H9 (cell line): ENCODE data around the gene HAGH. TPM values are rescaled to one million over a fixed set of nuclear protein-coding genes. Genes with fewer than 3 reads are reported as not detected.

ENCODE experiments used
- DNase-seq: peaks from one replicate; pipeline ENCODE4 v3.0.0-alpha.2; 2017
- H2AFZ ChIP-seq: one replicate; pipeline ENCODE4 v1.6.1; 2013; ENCODE audit warnings: mild to moderate bottlenecking, low read length, control low read depth, moderate library complexity
- H2AK5ac ChIP-seq: 2 replicates; pipeline ENCODE4 v1.6.1; 2013; ENCODE audit warnings: low read length, control low read depth, mixed read lengths; ENCODE audit not compliant: insufficient read length
- H2BK120ac ChIP-seq: one replicate; pipeline ENCODE4 v1.6.1; 2013; ENCODE audit warnings: low read depth, mild to moderate bottlenecking, low read length, control low read depth, inconsistent platforms; ENCODE audit not compliant: poor library complexity, severe bottlenecking
- H2BK12ac ChIP-seq: 2 replicates; pipeline ENCODE4 v1.6.1; 2013; ENCODE audit warnings: low read length, control low read depth, mixed read lengths, low read depth; ENCODE audit not compliant: insufficient read length
- H2BK15ac ChIP-seq: 2 replicates; pipeline ENCODE4 v1.6.1; 2013; ENCODE audit warnings: low read depth, low read length, control low read depth
- H2BK20ac ChIP-seq: one replicate; pipeline ENCODE4 v1.6.1; 2013; ENCODE audit warnings: low read depth, mild to moderate bottlenecking, low read length, control low read depth, inconsistent platforms; ENCODE audit not compliant: poor library complexity, severe bottlenecking
- H2BK5ac ChIP-seq: 2 replicates; pipeline ENCODE4 v1.6.1; 2013; ENCODE audit warnings: low read length, control low read depth, mixed read lengths; ENCODE audit not compliant: insufficient read length
- H3K14ac ChIP-seq: 2 replicates; pipeline ENCODE4 v1.6.1; 2013; ENCODE audit warnings: low read length, control low read depth; ENCODE audit not compliant: insufficient read depth
- H3K18ac ChIP-seq: 2 replicates; pipeline ENCODE4 v1.6.1; 2013; ENCODE audit warnings: low read depth, mild to moderate bottlenecking, mixed read lengths, low read length, control low read depth; ENCODE audit not compliant: insufficient read length
- H3K23ac ChIP-seq: 2 replicates; pipeline ENCODE4 v1.6.1; 2013; ENCODE audit warnings: low read length, control low read depth, mixed read lengths, low read depth; ENCODE audit not compliant: insufficient read length
- H3K23me2 ChIP-seq: 2 replicates; pipeline ENCODE4 v1.6.1; 2013; ENCODE audit warnings: low read depth, mild to moderate bottlenecking, mixed read lengths, low read length, control low read depth; ENCODE audit not compliant: insufficient read length, poor library complexity, severe bottlenecking
- H3K27ac ChIP-seq: 2 replicates; pipeline ENCODE4 v1.5.1; 2013; ENCODE audit warnings: low read length, control low read depth, mixed read lengths, low read depth; ENCODE audit not compliant: insufficient read length
- H3K27me3 ChIP-seq: 2 replicates; pipeline ENCODE4 v1.6.1; 2013; ENCODE audit warnings: low read length, control low read depth, inconsistent platforms; ENCODE audit not compliant: insufficient read depth
- H3K4ac ChIP-seq: 2 replicates; pipeline ENCODE4 v1.6.1; 2013; ENCODE audit warnings: low read depth, mild to moderate bottlenecking, control low read depth, inconsistent platforms, low read length, moderate library complexity
- H3K4me1 ChIP-seq: 2 replicates; pipeline ENCODE4 v1.6.1; 2013; ENCODE audit warnings: low read length, control low read depth, inconsistent platforms; ENCODE audit not compliant: insufficient read depth
- H3K4me2 ChIP-seq: 2 replicates; pipeline ENCODE4 v1.6.1; 2013; ENCODE audit warnings: low read length, control low read depth, mixed read lengths; ENCODE audit not compliant: insufficient read length, insufficient read depth
- H3K56ac ChIP-seq: 2 replicates; pipeline ENCODE4 v1.6.1; 2013; ENCODE audit warnings: low read depth, mild to moderate bottlenecking, mixed read lengths, low read length, control low read depth; ENCODE audit not compliant: insufficient read length
- H3K79me1 ChIP-seq: 2 replicates; pipeline ENCODE4 v1.6.1; 2013; ENCODE audit warnings: low read depth, mild to moderate bottlenecking, moderate library complexity, low read length, control low read depth, inconsistent platforms; ENCODE audit not compliant: insufficient read depth, poor library complexity, severe bottlenecking
- H3K79me2 ChIP-seq: 2 replicates; pipeline ENCODE4 v1.6.1; 2013; ENCODE audit warnings: low read length, control low read depth, inconsistent platforms; ENCODE audit not compliant: insufficient read depth
- H3K9ac ChIP-seq: 2 replicates; pipeline ENCODE4 v1.6.1; 2013; ENCODE audit warnings: low read length, control low read depth, mixed read lengths; ENCODE audit not compliant: insufficient read length; ENCODE audit errors: extremely low read depth
- H3K9me3 ChIP-seq: one replicate; pipeline ENCODE4 v1.6.1; 2013; ENCODE audit warnings: low read depth, low read length, inconsistent platforms; ENCODE audit not compliant: control insufficient read depth
- H3T11ph ChIP-seq: one replicate; pipeline ENCODE4 v1.6.1; 2013; ENCODE audit warnings: mild to moderate bottlenecking, low read length, control low read depth, inconsistent platforms
- H4K20me1 ChIP-seq: one replicate; pipeline ENCODE4 v1.6.1; 2013; ENCODE audit not compliant: control insufficient read depth, insufficient read length, insufficient read depth
- H4K5ac ChIP-seq: 2 replicates; pipeline ENCODE4 v1.6.1; 2013; ENCODE audit warnings: low read depth, mild to moderate bottlenecking, mixed read lengths, low read length, control low read depth; ENCODE audit not compliant: insufficient read length
- H4K8ac ChIP-seq: replicated peaks from 2 replicates; pipeline ENCODE4 v1.6.1; 2013; ENCODE audit warnings: low read length, control low read depth, mixed read lengths, low read depth; ENCODE audit not compliant: insufficient read length
- H4K91ac ChIP-seq: 2 replicates; pipeline ENCODE4 v1.6.1; 2013; ENCODE audit warnings: low read depth, mild to moderate bottlenecking, moderate library complexity, mixed read lengths, low read length, control low read depth; ENCODE audit not compliant: insufficient read length
- H3K27ac Mint-ChIP-seq, 3 experiments: 2 replicates in 2 of 3; 3 replicates in 1 of 3; pipeline ENCODE4 v1.8.0; 2020 to 2021; ENCODE audit warnings: mixed read lengths in 3 of 3, mild to moderate bottlenecking in 1 of 3, moderate library complexity in 1 of 3
- H3K27me3 Mint-ChIP-seq: 2 replicates; pipeline ENCODE4 v1.8.0; 2021; ENCODE audit warnings: low read depth, mild to moderate bottlenecking, moderate library complexity, mixed read lengths
- H3K36me3 Mint-ChIP-seq, 3 experiments: 2 replicates in 2 of 3; 3 replicates in 1 of 3; pipeline ENCODE4 v1.8.0; 2020 to 2021; ENCODE audit warnings: low read depth in 3 of 3, mixed read lengths in 3 of 3; ENCODE audit not compliant: insufficient read depth in 1 of 3
- H3K4me1 Mint-ChIP-seq, 2 experiments: 2 replicates each; pipeline ENCODE4 v1.8.0; 2020; ENCODE audit warnings: mixed read lengths in 2 of 2
- H3K4me3 Mint-ChIP-seq, 2 experiments: 2 replicates in 1 of 2; 3 replicates in 1 of 2; pipeline ENCODE4 v1.8.0; 2020 to 2021; ENCODE audit warnings: mild to moderate bottlenecking in 2 of 2, mixed read lengths in 2 of 2, moderate library complexity in 1 of 2
- H3K9me3 Mint-ChIP-seq, 2 experiments: 2 replicates in 1 of 2; 3 replicates in 1 of 2; pipeline ENCODE4 v1.8.0; 2020; ENCODE audit warnings: mild to moderate bottlenecking in 2 of 2, mixed read lengths in 2 of 2, moderate library complexity in 1 of 2
- CTCF ChIP-seq: fragments of 200-600 bp; sonication (generic); conservative IDR thresholded peaks from 3 replicates; pipeline ENCODE4 v1.8.0; 2021; ENCODE audit warnings: antibody characterized with exemption, mild to moderate bottlenecking
- WGBS: extraction: QIAGEN DNeasy Blood & Tissue Kit; methylation state at CpG from one replicate; pipeline ENCODE4 v1.1.7; 2013; ENCODE audit warnings: missing lambda C conversion rate, low lambda C conversion rate, mixed read lengths; ENCODE audit not compliant: insufficient read length; ENCODE audit errors: extremely low coverage; 5-methylcytosine and 5-hydroxymethylcytosine counted together
- total RNA-seq: library from RNA; stranded (reverse); gene quantifications from 2 replicates; pipeline ENCODE4 v1.2.1, GENCODE V29; 2021

The HAGH gene
- total RNA-seq, 1 experiment from 2014 or later = 30.0 TPM

- Histone ChIP-seq H2BK12ac (no peak overlapping the region), H2BK5ac (no peak overlapping the region), H2AFZ (no peak overlapping the region), H3K14ac (no peak overlapping the region), H2BK20ac (no peak overlapping the region), H2BK120ac (no peak overlapping the region), H3K4me1 (no peaks in the 10 kb centered on the region), H2AK5ac (no peak overlapping the region), H3K23ac (no peak overlapping the region), H4K5ac (no peak overlapping the region), H3K9ac (no peak overlapping the region), H3K4ac (no peak overlapping the region), H3K23me2 (no peaks in the 10 kb centered on the region), H2BK15ac (no peak overlapping the region), H4K91ac (no peak overlapping the region), H3K79me2 (no peaks in the 10 kb centered on the region), H3K9me3 (no peaks in the 10 kb centered on the region), H3K18ac (no peak overlapping the region), H4K20me1 (no peaks in the 10 kb centered on the region), H3K79me1 (no peaks in the 10 kb centered on the region), H3K27ac (no peak overlapping the region), H3K4me2 (no peak overlapping the region), H4K8ac (no peak overlapping the region), H3K56ac (no peak overlapping the region), H3T11ph (no peak overlapping the region), H3K27me3 (no peaks in the 10 kb centered on the region)
- Mint-ChIP-seq H3K27ac (no peak overlapping the region), H3K9me3 (no peaks in the 10 kb centered on the region; a peak in 1 of 5 replicates), H3K27me3 (peaks cover 24% of the 10 kb centered on the region), H3K36me3 (no peaks in the 10 kb centered on the region), H3K4me1 (no peaks in the 10 kb centered on the region), H3K4me3 (no peak overlapping the region)
- WGBS = no CpG with 5 or more reads among the region's 4 CpGs
- no peak for DNase-seq
- TF ChIP-seq CTCF = no peak
Observed at GRCh38 chr16:1845985-1846384, 19.4 kb upstream of the HAGH start.
